Mesenchymal stem cell (in vitro differentiated cells and primary cell): ENCODE data around the gene USP14. TPM values are rescaled to one million over a fixed set of nuclear protein-coding genes. Genes with fewer than 3 reads are reported as not detected.

Experiments
- DNase-seq: peaks from one replicate; pipeline ENCODE4 v3.0.0-alpha.2; 2013
- H2AFZ ChIP-seq: one replicate; pipeline ENCODE4 v1.6.1; 2013; ENCODE audit warnings: low read depth, mild to moderate bottlenecking, control low read depth, inconsistent platforms, low read length, moderate library complexity
- H2AK5ac ChIP-seq: 2 replicates; pipeline ENCODE4 v1.6.1; 2013; ENCODE audit warnings: low read length, moderate library complexity, mild to moderate bottlenecking, inconsistent platforms; ENCODE audit not compliant: severe bottlenecking
- H2BK120ac ChIP-seq: one replicate; pipeline ENCODE4 v1.6.1; 2013; ENCODE audit warnings: low read depth, mild to moderate bottlenecking, inconsistent platforms, low read length, moderate library complexity
- H2BK12ac ChIP-seq, 2 experiments: one replicate each; pipeline ENCODE4 v1.6.1; 2013; ENCODE audit warnings: inconsistent platforms in 2 of 2, low read length in 2 of 2, mild to moderate bottlenecking in 2 of 2, moderate library complexity in 2 of 2, control low read depth in 1 of 2
- H2BK15ac ChIP-seq: one replicate; pipeline ENCODE4 v1.6.1; 2013; ENCODE audit warnings: mild to moderate bottlenecking, low read depth, inconsistent platforms; ENCODE audit not compliant: poor library complexity, severe bottlenecking
- H2BK5ac ChIP-seq: 2 replicates; pipeline ENCODE4 v1.6.1; 2013; ENCODE audit warnings: low read depth, mild to moderate bottlenecking, low read length, control low read depth, inconsistent platforms; ENCODE audit not compliant: poor library complexity, severe bottlenecking
- H3K14ac ChIP-seq, 2 experiments: one replicate each; pipeline ENCODE4 v1.6.1; 2013; ENCODE audit warnings: inconsistent platforms in 2 of 2, low read length in 2 of 2, control low read depth in 1 of 2, mild to moderate bottlenecking in 1 of 2, moderate library complexity in 1 of 2
- H3K18ac ChIP-seq, 2 experiments: one replicate each; pipeline ENCODE4 v1.6.1; 2013; ENCODE audit warnings: inconsistent platforms in 2 of 2, low read length in 2 of 2, control low read depth in 1 of 2, low read depth in 1 of 2, mild to moderate bottlenecking in 1 of 2
- H3K23ac ChIP-seq, 2 experiments: one replicate each; pipeline ENCODE4 v1.6.1; 2013; ENCODE audit warnings: inconsistent platforms in 2 of 2, low read length in 2 of 2, mild to moderate bottlenecking in 2 of 2, moderate library complexity in 2 of 2, control low read depth in 1 of 2
- H3K27ac ChIP-seq: 2 replicates; pipeline ENCODE4 v1.5.1; 2013; ENCODE audit warnings: mild to moderate bottlenecking, moderate library complexity, low read length, control low read depth, inconsistent platforms; ENCODE audit not compliant: poor library complexity, severe bottlenecking
- H3K27me3 ChIP-seq, 2 experiments: 2 replicates each; pipeline versions ENCODE4 v1.6.1 to v1.7.0; 2013; ENCODE audit warnings: low read length in 2 of 2, mild to moderate bottlenecking in 2 of 2, moderate library complexity in 2 of 2, control low read depth in 1 of 2, inconsistent platforms in 1 of 2; ENCODE audit not compliant: control insufficient read depth in 1 of 2, insufficient read depth in 1 of 2
- H3K36me3 ChIP-seq, 2 experiments: 2 replicates each; pipeline versions ENCODE4 v1.6.1 to v1.7.0; 2013; ENCODE audit warnings: low read length in 2 of 2, control low read depth in 1 of 2, inconsistent platforms in 1 of 2, low read depth in 1 of 2, mild to moderate bottlenecking in 1 of 2; ENCODE audit not compliant: insufficient read depth in 2 of 2, control insufficient read depth in 1 of 2
- H3K4ac ChIP-seq, 2 experiments: one replicate each; pipeline ENCODE4 v1.6.1; 2013; ENCODE audit warnings: inconsistent platforms in 2 of 2, low read length in 2 of 2, mild to moderate bottlenecking in 2 of 2, moderate library complexity in 2 of 2, control low read depth in 1 of 2, low read depth in 1 of 2
- H3K4me1 ChIP-seq: 2 replicates; pipeline ENCODE4 v1.6.1; 2013; ENCODE audit warnings: low read depth, low read length, control low read depth; ENCODE audit not compliant: control insufficient read depth, insufficient read depth
- H3K4me2 ChIP-seq: 2 replicates; pipeline ENCODE4 v1.6.1; 2013; ENCODE audit warnings: low read length, mild to moderate bottlenecking, inconsistent platforms; ENCODE audit not compliant: poor library complexity, severe bottlenecking
- H3K4me3 ChIP-seq, 2 experiments: 2 replicates each; pipeline versions ENCODE4 v1.5.1 to v1.7.0; 2013; ENCODE audit warnings: low read length in 2 of 2, mild to moderate bottlenecking in 2 of 2, control low read depth in 1 of 2, low read depth in 1 of 2; ENCODE audit not compliant: insufficient read depth in 1 of 2
- H3K79me1 ChIP-seq: replicated peaks from 2 replicates; pipeline ENCODE4 v1.6.1; 2013; ENCODE audit warnings: mild to moderate bottlenecking, control low read depth, low read length, inconsistent platforms; ENCODE audit not compliant: poor library complexity, severe bottlenecking
- H3K9ac ChIP-seq: 2 replicates; pipeline ENCODE4 v1.7.0; 2013; ENCODE audit warnings: mild to moderate bottlenecking, low read length, moderate library complexity
- H3K9me3 ChIP-seq: 2 replicates; pipeline ENCODE4 v1.7.0; 2013; ENCODE audit warnings: mild to moderate bottlenecking, low read length; ENCODE audit not compliant: control insufficient read depth
- H4K8ac ChIP-seq: one replicate; pipeline ENCODE4 v1.6.1; 2013; ENCODE audit warnings: inconsistent platforms, mild to moderate bottlenecking, low read length, moderate library complexity
- H4K91ac ChIP-seq: one replicate; pipeline ENCODE4 v1.6.1; 2013; ENCODE audit warnings: mild to moderate bottlenecking, low read length, inconsistent platforms
- WGBS: methylation state at CpG from one replicate; pipeline ENCODE4 v1.1.7; 2013; ENCODE audit warnings: mixed read lengths; 5-methylcytosine and 5-hydroxymethylcytosine counted together
- small RNA-seq: library from polyadenylated mRNA; stranded (forward); fragments of <200 nt; extraction: miRNeasy Mini kit (QIAGEN cat#:217004); gene quantifications from one replicate; pipeline ENCODE3, GENCODE V24; 2013; ENCODE audit warnings: low read depth

The USP14 gene

DNA sequence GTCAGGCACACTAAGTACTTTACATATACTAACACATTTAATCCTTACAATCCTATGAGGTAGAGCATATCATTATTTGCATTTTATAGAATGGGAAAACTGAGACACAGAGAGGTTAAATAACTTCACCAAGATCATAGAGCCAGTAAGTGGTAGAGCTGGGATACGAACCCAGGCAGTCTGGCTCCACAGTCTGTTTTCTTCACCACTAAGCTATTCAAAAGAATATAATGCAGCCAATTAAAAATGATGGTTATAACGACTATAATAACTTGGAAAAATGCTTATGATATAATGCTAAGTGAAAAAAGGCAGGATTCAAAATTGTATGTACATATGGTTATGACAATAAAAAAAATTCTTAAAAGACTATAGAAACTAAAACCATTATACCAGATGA, 102.2 kb downstream of the USP14 start:
- no peaks in the 10 kb centered on the region for H3K9me3 ChIP-seq
- no peak overlapping the region for H2AFZ ChIP-seq
- no peak overlapping the region for H2BK5ac ChIP-seq
- H2BK15ac ChIP-seq: no peak overlapping the region
- H3K4me1 ChIP-seq: no peaks in the 10 kb centered on the region
- H4K91ac ChIP-seq: no peak overlapping the region
- no peak overlapping the region for H2AK5ac ChIP-seq
- no peak overlapping the region for H2BK12ac ChIP-seq
- no peak overlapping the region for H3K14ac ChIP-seq
- H3K4me2 ChIP-seq: no peak overlapping the region
- no CpG with 5 or more reads among the region's 2 CpGs for WGBS
- H3K27ac ChIP-seq: no peak overlapping the region
- no peaks in the 10 kb centered on the region for H3K27me3 ChIP-seq
- H2BK120ac ChIP-seq: no peak overlapping the region
- peak overlapping the region; percentile 64 for H3K9ac ChIP-seq
- no peak overlapping the region for H4K8ac ChIP-seq
- H3K36me3 ChIP-seq: peaks cover 0 to 80% of the 10 kb centered on the region in 2 experiments
- no peak overlapping the region for H3K18ac ChIP-seq
- peaks cover 8% of the 10 kb centered on the region for H3K79me1 ChIP-seq
- H3K4ac ChIP-seq: no peak overlapping the region
- no peak for DNase-seq
- H3K23ac ChIP-seq: no peak overlapping the region
- no peak overlapping the region for H3K4me3 ChIP-seq

DNA sequence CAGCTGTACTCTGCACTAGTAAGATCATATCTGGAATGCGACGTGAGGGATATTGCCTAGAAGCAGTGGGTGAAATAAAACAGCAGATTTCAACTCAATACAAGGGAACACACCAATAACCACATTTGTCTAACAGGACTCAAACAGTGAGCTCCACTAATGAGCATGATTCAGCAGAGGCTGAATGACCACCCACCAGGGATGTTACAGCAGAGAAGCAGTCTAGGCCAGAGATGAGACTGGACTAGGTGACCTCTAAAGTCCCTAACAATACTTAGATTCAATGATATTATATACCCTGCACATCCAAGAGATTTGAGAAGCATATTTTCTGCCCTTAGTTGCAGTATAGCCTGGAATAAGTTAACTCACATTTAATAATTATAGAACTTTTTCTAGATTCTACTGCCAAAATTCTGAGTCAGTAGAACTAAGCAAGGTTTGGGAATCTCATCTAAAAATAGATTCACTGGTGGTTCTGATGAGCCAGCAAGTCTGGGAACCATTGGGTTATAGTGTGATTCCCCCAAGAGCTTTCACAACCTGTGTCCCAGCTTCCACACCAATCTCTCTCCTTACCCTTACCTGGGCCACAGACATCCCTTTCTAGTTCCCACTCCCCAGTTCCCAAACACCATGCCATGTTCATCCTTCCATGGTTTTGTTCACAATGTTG, 103.2 kb downstream of the USP14 start:
- no peak overlapping the region for H3K4ac ChIP-seq
- peaks cover 2% of the 10 kb centered on the region for H3K4me1 ChIP-seq
- H3K4me2 ChIP-seq: no peak overlapping the region
- H4K8ac ChIP-seq: no peak overlapping the region
- peaks cover 0 to 70% of the 10 kb centered on the region in 2 experiments for H3K36me3 ChIP-seq
- no peak overlapping the region for H2BK15ac ChIP-seq
- H4K91ac ChIP-seq: no peak overlapping the region
- no peak overlapping the region for H2AK5ac ChIP-seq
- 83% methylated on average over 2 of the region's 2 CpGs for WGBS
- H3K9ac ChIP-seq: peak overlapping the region; percentile 64
- H2BK5ac ChIP-seq: no peak overlapping the region
- H3K27ac ChIP-seq: no peak overlapping the region
- peak overlapping the region in 1 of 2 experiments; percentile 38 for H3K4me3 ChIP-seq
- H2BK120ac ChIP-seq: no peak overlapping the region
- no peak overlapping the region for H3K23ac ChIP-seq
- H3K14ac ChIP-seq: no peak overlapping the region
- no peak overlapping the region for H3K18ac ChIP-seq
- no peak overlapping the region for H2BK12ac ChIP-seq
- no peak overlapping the region for H2AFZ ChIP-seq
- no peaks in the 10 kb centered on the region for H3K27me3 ChIP-seq
- H3K9me3 ChIP-seq: no peaks in the 10 kb centered on the region
- H3K79me1 ChIP-seq: peaks cover 11% of the 10 kb centered on the region
- DNase-seq: no peak

Small RNAs within 50 kb of the gene (small RNA-seq; reads per million reads assigned to genes)
- gene MIR8078: not detected
